GM23338 (cell line): Measurements from ENCODE around the gene SMARCA2.

Source experiments
- CREB1 ChIP-seq: fragments of 250-450 bp; sonication (Bioruptor Pico); IDR thresholded peaks from 2 replicates; pipeline ENCODE4 v1.5.0; 2020; ENCODE audit warnings: low read depth, mild to moderate bottlenecking, moderate library complexity
- CTCF ChIP-seq, 2 experiments: fragments of 200-600 bp in 1 of 2; sonication (generic) in 1 of 2; conservative IDR thresholded peaks; 2 replicates each; pipeline versions ENCODE4 v1.5.1 to v1.6.1; 2016 to 2017; ENCODE audit warnings: antibody characterized with exemption in 2 of 2, low read depth in 2 of 2, mild to moderate bottlenecking in 2 of 2, moderate library complexity in 1 of 2
- ETS1 ChIP-seq: IDR thresholded peaks from 2 replicates; pipeline ENCODE4 v1.6.1; 2016; ENCODE audit warnings: antibody characterized with exemption
- EZH2 ChIP-seq: fragments of 200-600 bp; sonication (generic); IDR thresholded peaks from one replicate; pipeline ENCODE4 v1.8.0; 2017; ENCODE audit warnings: antibody characterized with exemption, mild to moderate bottlenecking, low read depth; ENCODE audit not compliant: unreplicated experiment
- EZH2phosphoT487 ChIP-seq: fragments of 200-600 bp; sonication (generic); IDR thresholded peaks from one replicate; pipeline ENCODE4 v1.8.1; 2018; ENCODE audit warnings: antibody characterized with exemption; ENCODE audit not compliant: unreplicated experiment
- JUNB ChIP-seq: IDR thresholded peaks from one replicate; pipeline ENCODE4 v1.6.1; 2016; ENCODE audit warnings: antibody characterized with exemption; ENCODE audit not compliant: unreplicated experiment
- POLR2AphosphoS5 ChIP-seq: IDR thresholded peaks from 2 replicates; pipeline ENCODE4 v1.6.1; 2016; ENCODE audit warnings: antibody characterized with exemption, low read depth
- REST ChIP-seq: IDR thresholded peaks from one replicate; pipeline ENCODE4 v1.6.1; 2018; ENCODE audit warnings: antibody characterized with exemption; ENCODE audit not compliant: unreplicated experiment
- ZNF114 ChIP-seq: fragments of 250-450 bp; sonication (Bioruptor Pico); IDR thresholded peaks from 2 replicates; pipeline ENCODE4 v1.5.0; 2020; ENCODE audit warnings: mild to moderate bottlenecking, moderate library complexity

- TF ChIP-seq CTCF (conservative IDR thresholded peaks at IDR 0.05; ENCODE audit: low read depth in 2 of 2): no peak
- no peak for TF ChIP-seq POLR2AphosphoS5
- no peak for TF ChIP-seq EZH2phosphoT487
- TF ChIP-seq EZH2: no peak
- TF ChIP-seq JUNB: no peak
- no peak for TF ChIP-seq REST
- TF ChIP-seq CREB1 (CRISPR knock-in tag): no peak
- no peak for TF ChIP-seq ZNF114 (CRISPR knock-in tag)
- TF ChIP-seq ETS1: no peak
Observed at GRCh38 chr9:2174911-2175310, 159.8 kb downstream of the SMARCA2 start.
